Endothelial cell of umbilical vein (primary cell): ENCODE data around the gene ADCYAP1R1. TPM values are rescaled to one million over a fixed set of nuclear protein-coding genes. Genes with fewer than 3 reads are reported as not detected.

Experiments
- BruUV-seq: library from RNA; stranded (reverse); fragments of 400-500 nt; replicated peaks from 2 replicates; lab custom pipeline; 2021; lab: Mats Ljungman, UMichigan
- CTCF ChIA-PET: fragments of 300-600, 350-600 bp; sonication (Branson Sonifier 250); formaldehyde crosslinking; loops from one replicate; lab custom pipeline; 2021; ENCODE audit warnings: antibody characterized with exemption, inconsistent platforms; lab: Charles Lee
- POLR2A ChIA-PET: fragments of 300-600, 350-600 bp; sonication (Branson Sonifier 250); formaldehyde crosslinking; loops from one replicate; lab custom pipeline; 2021; ENCODE audit warnings: antibody characterized with exemption, inconsistent platforms; lab: Charles Lee
- DNase-seq: peaks from one replicate; pipeline ENCODE4 v3.0.0-alpha.2; 2011; ENCODE audit warnings: low read depth, low spot score
- FAIRE-seq: peaks from 2 replicates; lab custom pipeline; 2011; peaks lifted over from hg19 to GRCh38; lab: Jason Lieb, UNC
- H2AFZ ChIP-seq: 2 replicates; pipeline ENCODE4 v1.6.0; 2012; ENCODE audit warnings: low read depth, low read length, control low read depth, inconsistent platforms
- H3K27ac ChIP-seq: 2 replicates; pipeline ENCODE4 v1.5.1; 2011; ENCODE audit warnings: low read depth, mild to moderate bottlenecking, control low read depth, low read length, moderate library complexity; ENCODE audit not compliant: insufficient read depth
- H3K27me3 ChIP-seq, 2 experiments: 2 replicates each; pipeline versions ENCODE4 v1.6.0 to v1.6.1; 2011; ENCODE audit warnings: low read length in 2 of 2, mixed read lengths in 1 of 2; ENCODE audit not compliant: control insufficient read depth in 2 of 2, insufficient read depth in 2 of 2
- H3K36me3 ChIP-seq, 2 experiments: 2 replicates in 1 of 2; 3 replicates in 1 of 2; pipeline ENCODE4 v1.5.1; 2011; ENCODE audit warnings: low read length in 2 of 2, mild to moderate bottlenecking in 1 of 2, moderate library complexity in 1 of 2; ENCODE audit not compliant: control insufficient read depth in 2 of 2, insufficient read depth in 2 of 2; ENCODE audit errors: extremely low read depth in 1 of 2
- H3K4me1 ChIP-seq: 3 replicates; pipeline ENCODE4 v1.5.1; 2011; ENCODE audit warnings: mild to moderate bottlenecking, low read length; ENCODE audit not compliant: control insufficient read depth, insufficient read depth; ENCODE audit errors: extremely low read depth
- H3K4me2 ChIP-seq: 2 replicates; pipeline ENCODE4 v1.6.1; 2011; ENCODE audit warnings: low read length, control low read depth, mixed read lengths; ENCODE audit not compliant: insufficient read depth
- H3K4me3 ChIP-seq, 3 experiments: fragments of 200-600 bp in 1 of 3; sonication (generic), shearing (Covaris generic) in 1 of 3; replicated peaks in 1 of 3; 2 replicates each; pipeline ENCODE4 v1.5.1; 2011 to 2016; ENCODE audit warnings: control low read depth in 3 of 3, low read length in 3 of 3, mild to moderate bottlenecking in 2 of 3, inconsistent platforms in 1 of 3, low read depth in 1 of 3, moderate library complexity in 1 of 3; ENCODE audit not compliant: insufficient read depth in 1 of 3
- H3K79me2 ChIP-seq: 2 replicates; pipeline ENCODE4 v1.6.0; 2012; ENCODE audit warnings: low read length, inconsistent platforms; ENCODE audit not compliant: control insufficient read depth, insufficient read depth
- H3K9ac ChIP-seq: replicated peaks from 2 replicates; pipeline ENCODE3; 2011; ENCODE audit warnings: low read length, control low read depth; ENCODE audit not compliant: insufficient read depth; ENCODE audit errors: extremely low read depth
- H3K9me1 ChIP-seq: replicated peaks from 3 replicates; pipeline ENCODE4 v1.6.0; 2011; ENCODE audit warnings: mild to moderate bottlenecking, low read length; ENCODE audit not compliant: control insufficient read depth, insufficient read depth; ENCODE audit errors: extremely low read depth
- H3K9me3 ChIP-seq: replicated peaks from 2 replicates; pipeline ENCODE4 v1.5.1; 2012; ENCODE audit warnings: low read length, inconsistent platforms; ENCODE audit not compliant: control insufficient read depth, insufficient read depth
- H4K20me1 ChIP-seq: replicated peaks from 2 replicates; pipeline ENCODE3; 2011; ENCODE audit warnings: mild to moderate bottlenecking, low read length; ENCODE audit not compliant: control insufficient read depth, insufficient read depth; ENCODE audit errors: extremely low read depth
- EZH2 ChIP-seq: IDR thresholded peaks from 2 replicates; pipeline ENCODE4 v1.6.1; 2012; ENCODE audit warnings: borderline replicate concordance, low read depth, mild to moderate bottlenecking, moderate library complexity, low read length, inconsistent platforms; ENCODE audit not compliant: severe bottlenecking
- FOS ChIP-seq: IDR thresholded peaks from 2 replicates; pipeline ENCODE4 v1.6.1; 2011; ENCODE audit warnings: mild to moderate bottlenecking, low read length, moderate library complexity, borderline replicate concordance; ENCODE audit not compliant: insufficient read depth
- GATA2 ChIP-seq: IDR thresholded peaks from 2 replicates; pipeline ENCODE4 v1.7.0; 2011; ENCODE audit warnings: low read depth, mild to moderate bottlenecking, moderate library complexity, mixed read lengths, low read length; ENCODE audit not compliant: insufficient read length, insufficient read depth
- JUN ChIP-seq: IDR thresholded peaks from 2 replicates; pipeline ENCODE4 v1.6.1; 2011; ENCODE audit warnings: borderline replicate concordance, low read depth; ENCODE audit not compliant: insufficient read length, insufficient read depth
- MYC ChIP-seq: IDR thresholded peaks from one replicate; pipeline ENCODE4 v1.6.1; 2011; ENCODE audit warnings: mild to moderate bottlenecking, low read depth, low read length
- POLR2A ChIP-seq: IDR thresholded peaks from 2 replicates; pipeline ENCODE4 v1.6.1; 2012; ENCODE audit warnings: low read depth, mild to moderate bottlenecking, control low read depth, low read length
- POLR2AphosphoS5 ChIP-seq: IDR thresholded peaks from 2 replicates; pipeline ENCODE4 v1.6.1; 2012; ENCODE audit warnings: low read depth, mild to moderate bottlenecking, control low read depth, low read length, moderate library complexity; ENCODE audit not compliant: insufficient read depth
- dilution Hi-C: fragments of 300-500 bp; cut with MboI; formaldehyde crosslinking; loops from one replicate; pipeline ENCODE4 v1.15.0; 2019; ENCODE audit warnings: low sequenced_read_pairs; ENCODE audit not compliant: extremely low pct_ligation_motif_present
- intact Hi-C: fragments of 100-400 bp; cut with micrococcal nuclease; formaldehyde crosslinking; loops from one replicate; pipeline ENCODE4 v1.10.0; 2022
- polyA plus RNA-seq, 4 experiments: library from polyadenylated mRNA; depleted of rRNA in 3 of 4; stranded (reverse) in 3 of 4; unstranded in 1 of 4; fragments of >200 nt; gene quantifications; 2 replicates each; pipeline versions ENCODE4 v1.2.1 to v1.2.3, GENCODE V29; 2011 to 2012; ENCODE audit warnings: missing spikeins in 1 of 4
- total RNA-seq: library from RNA; stranded (reverse); gene quantifications from 2 replicates; pipeline ENCODE4 v1.2.3, GENCODE V29; 2021
- TF ChIP-seq, protein P1 (sequence below), 2 donors: IDR thresholded peaks; 1 replicate in 1 of 2; 2 replicates in 1 of 2; pipeline ENCODE4 v1.5.1; 2011; ENCODE audit warnings: low read length in 2 of 2, mild to moderate bottlenecking in 2 of 2, moderate library complexity in 2 of 2, control low read depth in 1 of 2, inconsistent platforms in 1 of 2, low read depth in 1 of 2; ENCODE audit not compliant: insufficient read depth in 1 of 2; ENCODE audit errors: extremely low read depth in 1 of 2
- TF ChIP-seq, protein P2 (sequence below): IDR thresholded peaks from 2 replicates; pipeline ENCODE4 v1.6.1; 2011; ENCODE audit not compliant: insufficient read depth, insufficient read length

The ADCYAP1R1 gene
- total and polyA plus RNA-seq, 2 donors (not counting 3 experiments of a cell fraction or from before 2014, with no cell fraction given), result 0.04 TPM; not detected in 1

DNA sequence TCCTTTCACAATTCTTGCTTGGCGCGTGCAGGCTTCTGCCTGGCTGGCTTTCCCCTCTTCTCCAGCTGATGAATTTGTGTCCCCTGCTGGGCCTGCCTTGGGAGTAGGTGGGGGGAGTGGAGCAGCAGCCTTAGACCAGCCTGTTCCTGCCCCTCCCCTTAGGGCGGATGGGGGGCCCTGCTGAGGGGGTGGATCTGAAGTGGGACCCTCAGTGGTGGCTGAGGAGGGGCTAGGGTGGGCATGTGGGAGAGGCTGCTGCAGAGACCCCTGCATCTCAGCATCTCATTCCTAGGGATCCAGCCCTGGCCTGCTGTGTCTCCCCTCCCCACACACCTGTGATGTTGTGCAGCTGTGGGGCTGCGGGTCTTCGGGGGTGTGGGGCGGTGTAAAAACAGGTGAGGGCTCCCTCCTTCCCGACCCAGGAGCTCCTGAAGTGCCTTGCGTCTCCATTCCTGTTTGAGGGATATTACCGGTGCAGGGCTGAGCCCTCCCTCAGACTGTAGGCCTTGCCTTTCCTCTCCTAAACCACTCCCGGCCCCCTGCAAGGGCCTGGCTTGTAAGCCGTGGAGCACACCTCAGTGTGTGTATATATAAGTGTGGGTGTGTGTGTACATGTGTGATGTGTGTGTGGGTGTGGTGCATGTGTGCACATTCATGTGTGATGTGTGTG is 24.7 kb downstream of the ADCYAP1R1 start:
- ChIA-PET POLR2A (no interaction called here), CTCF (interaction anchor here (1.1 to 1.9 kb wide), 4 partner anchors 12 to 93 kb away, joined by 4 to 7 read pairs (median 6); no protein-coding TSS in a partner anchor)
- H3K4me1 ChIP-seq, result peaks cover 23% of the 10 kb centered on the region
- H3K4me3 ChIP-seq, result no peak overlapping the region
- TF ChIP-seq, protein P1, sequence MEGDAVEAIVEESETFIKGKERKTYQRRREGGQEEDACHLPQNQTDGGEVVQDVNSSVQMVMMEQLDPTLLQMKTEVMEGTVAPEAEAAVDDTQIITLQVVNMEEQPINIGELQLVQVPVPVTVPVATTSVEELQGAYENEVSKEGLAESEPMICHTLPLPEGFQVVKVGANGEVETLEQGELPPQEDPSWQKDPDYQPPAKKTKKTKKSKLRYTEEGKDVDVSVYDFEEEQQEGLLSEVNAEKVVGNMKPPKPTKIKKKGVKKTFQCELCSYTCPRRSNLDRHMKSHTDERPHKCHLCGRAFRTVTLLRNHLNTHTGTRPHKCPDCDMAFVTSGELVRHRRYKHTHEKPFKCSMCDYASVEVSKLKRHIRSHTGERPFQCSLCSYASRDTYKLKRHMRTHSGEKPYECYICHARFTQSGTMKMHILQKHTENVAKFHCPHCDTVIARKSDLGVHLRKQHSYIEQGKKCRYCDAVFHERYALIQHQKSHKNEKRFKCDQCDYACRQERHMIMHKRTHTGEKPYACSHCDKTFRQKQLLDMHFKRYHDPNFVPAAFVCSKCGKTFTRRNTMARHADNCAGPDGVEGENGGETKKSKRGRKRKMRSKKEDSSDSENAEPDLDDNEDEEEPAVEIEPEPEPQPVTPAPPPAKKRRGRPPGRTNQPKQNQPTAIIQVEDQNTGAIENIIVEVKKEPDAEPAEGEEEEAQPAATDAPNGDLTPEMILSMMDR (IDR thresholded peaks at IDR 0.05; ENCODE audit: extremely low read depth in 1 of 2, insufficient read depth in 1 of 2, low read depth in 1 of 2, low read length in 2 of 2), result no peak
- no peak for TF ChIP-seq MYC
- no peak for TF ChIP-seq POLR2AphosphoS5
- TF ChIP-seq, protein P2, sequence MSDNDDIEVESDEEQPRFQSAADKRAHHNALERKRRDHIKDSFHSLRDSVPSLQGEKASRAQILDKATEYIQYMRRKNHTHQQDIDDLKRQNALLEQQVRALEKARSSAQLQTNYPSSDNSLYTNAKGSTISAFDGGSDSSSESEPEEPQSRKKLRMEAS, result no peak
- no peak for TF ChIP-seq EZH2
- TF ChIP-seq FOS, result no peak
- TF ChIP-seq GATA2, result no peak
- TF ChIP-seq POLR2A, result no peak
- no peak for TF ChIP-seq JUN
- no TSS peak for BruUV-seq
- no peaks in the 10 kb centered on the region for H3K36me3 ChIP-seq
- no peak overlapping the region for H3K9ac ChIP-seq
- DNase-seq (no peak), FAIRE-seq (no peak)
- no peak overlapping the region for H3K27ac ChIP-seq
- no peaks in the 10 kb centered on the region for H3K79me2 ChIP-seq
- no peaks in the 10 kb centered on the region for H3K9me1 ChIP-seq
- intact Hi-C loops, result no loop called here
- dilution Hi-C loops, result no loop called here
- no peak overlapping the region for H2AFZ ChIP-seq
- H3K27me3 ChIP-seq, result no peaks in the 10 kb centered on the region
- H3K9me3 ChIP-seq, result no peaks in the 10 kb centered on the region
- no peak overlapping the region for H3K4me2 ChIP-seq
- no peaks in the 10 kb centered on the region for H4K20me1 ChIP-seq
